Nephron (organoid): ENCODE results near the gene TTC9B.

ENCODE experiments used
- H3K27ac Mint-ChIP-seq, 3 experiments: 2 replicates each; pipeline ENCODE4 v1.8.0; 2020; ENCODE audit warnings: mixed read lengths in 3 of 3, mild to moderate bottlenecking in 2 of 3, moderate library complexity in 1 of 3
- H3K27me3 Mint-ChIP-seq: 2 replicates; pipeline ENCODE4 v1.8.0; 2021; ENCODE audit warnings: low read depth, mild to moderate bottlenecking, moderate library complexity, mixed read lengths
- H3K36me3 Mint-ChIP-seq: 2 replicates; pipeline ENCODE4 v1.8.0; 2020; ENCODE audit warnings: low read depth, mixed read lengths
- H3K4me1 Mint-ChIP-seq: 2 replicates; pipeline ENCODE4 v1.8.0; 2020; ENCODE audit warnings: mixed read lengths
- H3K4me3 Mint-ChIP-seq, 3 experiments: 2 replicates each; pipeline ENCODE4 v1.8.0; 2020; ENCODE audit warnings: mild to moderate bottlenecking in 3 of 3, mixed read lengths in 3 of 3, moderate library complexity in 2 of 3
- H3K9me3 Mint-ChIP-seq: 2 replicates; pipeline ENCODE4 v1.8.0; 2020; ENCODE audit warnings: mixed read lengths
- TF ChIP-seq, protein P1 (sequence below), 3 experiments: fragments of 200-600 bp; sonication (generic); IDR thresholded peaks; one replicate each; pipeline ENCODE4 v1.5.0; 2021; ENCODE audit warnings: antibody characterized with exemption in 3 of 3; ENCODE audit not compliant: unreplicated experiment in 3 of 3

TTC9B gene

DNA sequence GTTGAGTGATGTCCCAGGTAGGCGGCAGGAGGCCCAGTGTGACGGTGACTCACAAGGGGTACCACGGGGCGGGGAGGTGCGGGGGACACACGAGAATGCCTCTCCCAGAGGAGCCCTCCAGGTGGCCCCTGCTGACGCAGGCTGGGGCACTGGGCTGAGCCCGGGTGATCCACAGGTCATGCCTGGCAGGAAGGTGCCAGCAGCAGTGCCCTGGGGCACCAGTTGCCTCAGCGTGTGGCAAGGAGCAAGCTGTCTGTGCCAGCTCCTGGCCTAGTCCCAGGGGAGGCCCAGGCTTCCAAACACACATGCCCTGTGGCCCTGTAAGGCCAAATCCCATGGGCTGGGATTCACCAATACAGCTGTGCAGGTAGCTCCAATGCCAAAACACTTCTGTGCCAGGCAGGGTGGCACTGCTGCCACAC lies 38.9 kb upstream of the TTC9B start:
- no peaks in the 10 kb centered on the region for H3K27me3 Mint-ChIP-seq
- H3K9me3 Mint-ChIP-seq, result no peaks in the 10 kb centered on the region
- peaks cover 55% of the 10 kb centered on the region for H3K36me3 Mint-ChIP-seq
- H3K27ac Mint-ChIP-seq, result no peak overlapping the region
- TF ChIP-seq, protein P1, sequence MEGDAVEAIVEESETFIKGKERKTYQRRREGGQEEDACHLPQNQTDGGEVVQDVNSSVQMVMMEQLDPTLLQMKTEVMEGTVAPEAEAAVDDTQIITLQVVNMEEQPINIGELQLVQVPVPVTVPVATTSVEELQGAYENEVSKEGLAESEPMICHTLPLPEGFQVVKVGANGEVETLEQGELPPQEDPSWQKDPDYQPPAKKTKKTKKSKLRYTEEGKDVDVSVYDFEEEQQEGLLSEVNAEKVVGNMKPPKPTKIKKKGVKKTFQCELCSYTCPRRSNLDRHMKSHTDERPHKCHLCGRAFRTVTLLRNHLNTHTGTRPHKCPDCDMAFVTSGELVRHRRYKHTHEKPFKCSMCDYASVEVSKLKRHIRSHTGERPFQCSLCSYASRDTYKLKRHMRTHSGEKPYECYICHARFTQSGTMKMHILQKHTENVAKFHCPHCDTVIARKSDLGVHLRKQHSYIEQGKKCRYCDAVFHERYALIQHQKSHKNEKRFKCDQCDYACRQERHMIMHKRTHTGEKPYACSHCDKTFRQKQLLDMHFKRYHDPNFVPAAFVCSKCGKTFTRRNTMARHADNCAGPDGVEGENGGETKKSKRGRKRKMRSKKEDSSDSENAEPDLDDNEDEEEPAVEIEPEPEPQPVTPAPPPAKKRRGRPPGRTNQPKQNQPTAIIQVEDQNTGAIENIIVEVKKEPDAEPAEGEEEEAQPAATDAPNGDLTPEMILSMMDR (IDR thresholded peaks at IDR 0.05; ENCODE audit: unreplicated experiment in 3 of 3), result no peak
- peaks cover 29% of the 10 kb centered on the region for H3K4me1 Mint-ChIP-seq
- H3K4me3 Mint-ChIP-seq, result no peak overlapping the region

DNA sequence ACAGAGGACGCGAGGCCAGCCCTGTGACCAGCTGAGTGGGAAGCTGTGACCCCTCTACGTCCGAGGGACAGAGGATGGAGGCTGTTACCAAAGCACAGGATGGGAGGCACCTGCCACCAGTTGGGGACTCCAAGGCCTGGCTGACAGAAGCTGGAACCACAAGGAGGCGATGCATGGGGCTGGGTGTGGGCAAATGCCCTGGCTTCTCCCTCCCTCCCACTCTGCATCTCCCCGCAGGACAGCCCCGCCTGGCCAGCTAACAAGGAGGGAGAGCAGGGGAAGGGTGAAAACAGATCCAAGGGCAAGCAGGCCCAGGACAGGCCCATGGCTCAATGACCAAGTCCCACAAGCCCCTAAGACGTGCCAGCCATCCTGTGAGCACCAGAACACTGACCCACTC lies 38.3 kb upstream of the TTC9B start:
- Mint-ChIP-seq H3K36me3 (peaks cover 57% of the 10 kb centered on the region), H3K4me1 (peaks cover 29% of the 10 kb centered on the region), H3K27me3 (no peaks in the 10 kb centered on the region), H3K9me3 (no peaks in the 10 kb centered on the region), H3K27ac (no peak overlapping the region), H3K4me3 (no peak overlapping the region)
- TF ChIP-seq, protein P1 (IDR thresholded peaks at IDR 0.05; ENCODE audit: unreplicated experiment in 3 of 3), result no peak

DNA sequence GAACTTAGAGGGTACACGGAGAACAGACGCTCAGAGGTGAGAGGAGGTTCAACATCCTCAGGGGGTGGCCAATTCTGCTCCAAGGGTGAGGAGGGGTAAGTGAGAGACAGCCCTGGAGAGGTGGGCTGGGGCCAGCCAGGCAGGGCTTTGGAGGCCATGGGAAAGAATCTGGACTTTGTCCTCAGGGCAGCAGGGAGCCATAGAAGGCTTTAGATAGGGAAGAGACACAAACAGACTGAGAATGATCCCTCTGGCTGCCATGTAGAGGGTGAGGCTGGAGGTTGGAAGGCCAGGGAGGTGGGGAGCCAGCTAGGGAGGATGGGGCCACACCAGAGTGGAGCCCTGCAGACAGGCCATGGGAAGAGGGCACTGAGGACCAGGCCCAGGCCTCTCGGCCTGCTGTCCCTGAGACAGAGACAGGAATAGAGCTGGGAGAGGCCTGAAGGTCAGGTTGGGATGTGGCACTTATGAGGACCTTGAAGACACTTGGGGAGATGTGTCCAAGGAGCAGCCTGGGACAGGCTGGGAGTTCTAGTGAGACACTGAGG lies 37.5 kb upstream of the TTC9B start:
- peaks cover 29% of the 10 kb centered on the region for H3K4me1 Mint-ChIP-seq
- no peak overlapping the region for H3K27ac Mint-ChIP-seq

DNA sequence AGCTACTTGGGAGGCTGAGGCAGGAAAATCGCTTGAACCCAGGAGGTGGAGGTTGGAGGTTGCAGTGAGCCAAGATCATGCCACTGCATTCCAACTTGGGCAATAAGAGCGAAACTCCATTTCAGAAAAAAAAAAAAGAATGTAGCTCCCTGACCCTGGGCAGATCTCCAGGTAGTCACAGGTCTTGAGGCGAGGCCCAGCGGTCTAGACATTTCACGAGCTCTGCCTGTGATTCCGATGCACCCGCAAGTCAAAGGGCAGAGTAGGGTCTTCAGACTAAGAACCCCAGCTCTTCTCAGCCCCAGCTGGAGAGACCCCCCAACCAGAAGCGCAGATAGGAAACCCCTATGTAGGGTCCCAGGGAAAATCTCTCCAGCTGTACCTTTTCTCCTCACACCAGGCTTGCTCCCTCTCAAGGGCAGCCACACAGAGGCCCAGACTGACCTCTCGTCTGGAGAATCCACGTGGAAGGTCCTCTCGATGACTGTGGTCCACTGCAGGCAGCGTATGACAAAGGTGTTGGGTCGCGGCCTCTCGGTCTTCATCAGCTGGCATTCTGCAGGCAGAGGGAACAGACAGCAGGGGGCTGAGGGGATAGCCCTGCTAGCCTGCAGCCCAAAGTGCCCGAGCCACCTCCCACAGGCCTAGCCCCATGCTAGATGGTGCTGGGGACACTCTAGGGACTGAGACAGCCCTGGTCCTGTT lies 36.7 kb upstream of the TTC9B start:
- TF ChIP-seq, protein P1 (IDR thresholded peaks at IDR 0.05; ENCODE audit: unreplicated experiment in 3 of 3), result no peak
- no peak overlapping the region for H3K4me3 Mint-ChIP-seq
- H3K27ac Mint-ChIP-seq, result no peak overlapping the region
- no peaks in the 10 kb centered on the region for H3K9me3 Mint-ChIP-seq
- no peaks in the 10 kb centered on the region for H3K27me3 Mint-ChIP-seq
- peaks cover 32% of the 10 kb centered on the region for H3K4me1 Mint-ChIP-seq
- peaks cover 55% of the 10 kb centered on the region for H3K36me3 Mint-ChIP-seq

More for the DNA sequence above, 37.5 kb upstream of the TTC9B start:
- H3K4me3 Mint-ChIP-seq, result no peak overlapping the region
- TF ChIP-seq, protein P1 (IDR thresholded peaks at IDR 0.05; ENCODE audit: unreplicated experiment in 3 of 3), result no peak
- H3K36me3 Mint-ChIP-seq, result peaks cover 54% of the 10 kb centered on the region
- no peaks in the 10 kb centered on the region for H3K9me3 Mint-ChIP-seq
- no peaks in the 10 kb centered on the region for H3K27me3 Mint-ChIP-seq

DNA sequence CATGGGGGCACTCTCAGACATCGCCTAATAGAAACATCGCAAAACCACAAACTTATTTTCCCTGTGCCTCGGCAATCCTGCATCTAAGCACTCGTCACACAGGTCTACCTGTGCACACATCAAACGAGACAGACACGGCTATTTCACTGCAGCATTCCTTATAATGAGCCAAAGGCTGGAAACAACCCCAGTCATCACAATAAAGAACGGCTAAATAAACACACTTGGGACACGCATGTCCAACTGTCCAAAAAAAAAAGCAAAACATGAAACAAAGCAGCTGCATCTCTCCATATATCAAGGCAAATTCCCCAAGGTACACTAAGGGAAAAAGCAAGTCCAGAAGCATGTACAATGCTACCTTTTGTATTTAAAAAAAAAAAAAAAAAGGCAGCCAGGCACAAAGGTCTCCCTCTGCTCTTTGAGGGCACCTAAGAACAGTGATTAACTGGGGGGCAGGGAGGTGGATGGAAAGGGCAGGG lies 35.5 kb upstream of the TTC9B start:
- TF ChIP-seq, protein P1 (IDR thresholded peaks at IDR 0.05; ENCODE audit: unreplicated experiment in 3 of 3), result no peak
- H3K4me3 Mint-ChIP-seq, result no peak overlapping the region
- H3K9me3 Mint-ChIP-seq, result no peaks in the 10 kb centered on the region
- peaks cover 52% of the 10 kb centered on the region for H3K36me3 Mint-ChIP-seq
- peaks cover 30% of the 10 kb centered on the region for H3K4me1 Mint-ChIP-seq
- no peaks in the 10 kb centered on the region for H3K27me3 Mint-ChIP-seq
- H3K27ac Mint-ChIP-seq, result peak overlapping the region; percentile 57 to 74 (median 64)

DNA sequence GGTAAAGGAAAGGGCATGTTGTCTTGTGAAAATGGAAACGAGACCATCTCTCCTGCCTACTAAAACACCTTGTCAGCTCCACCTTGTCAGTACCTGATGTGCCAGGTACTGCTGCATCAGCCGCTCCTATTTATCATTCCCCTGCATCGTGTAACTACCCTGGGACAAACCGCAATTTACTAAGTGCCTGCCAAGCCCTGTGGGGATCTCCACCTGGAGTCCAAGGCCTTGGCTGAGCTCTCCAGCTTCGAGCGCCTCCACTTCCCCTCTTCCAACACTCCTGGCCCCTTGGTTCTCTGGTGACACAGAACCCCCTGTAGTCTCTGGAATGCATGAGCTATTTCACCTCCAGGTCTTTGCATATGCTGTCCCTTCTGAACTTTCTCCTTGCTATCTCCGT lies 34.2 kb upstream of the TTC9B start:
- Mint-ChIP-seq H3K27ac (peak overlapping the region in 1 of 3 experiments; percentile 48), H3K4me1 (peaks cover 26% of the 10 kb centered on the region), H3K36me3 (peaks cover 51% of the 10 kb centered on the region), H3K4me3 (no peak overlapping the region), H3K27me3 (no peaks in the 10 kb centered on the region), H3K9me3 (no peaks in the 10 kb centered on the region)
- TF ChIP-seq, protein P1 (IDR thresholded peaks at IDR 0.05; ENCODE audit: unreplicated experiment in 3 of 3), result no peak
